IPS-11a (cell line): ENCODE measurements around the gene KDR.

Source experiments
- H3K4me3 ChIP-seq: one replicate; pipeline ENCODE4 v1.5.1; 2013; ENCODE audit warnings: low read depth, low read length, control low read depth

KDR gene

DNA sequence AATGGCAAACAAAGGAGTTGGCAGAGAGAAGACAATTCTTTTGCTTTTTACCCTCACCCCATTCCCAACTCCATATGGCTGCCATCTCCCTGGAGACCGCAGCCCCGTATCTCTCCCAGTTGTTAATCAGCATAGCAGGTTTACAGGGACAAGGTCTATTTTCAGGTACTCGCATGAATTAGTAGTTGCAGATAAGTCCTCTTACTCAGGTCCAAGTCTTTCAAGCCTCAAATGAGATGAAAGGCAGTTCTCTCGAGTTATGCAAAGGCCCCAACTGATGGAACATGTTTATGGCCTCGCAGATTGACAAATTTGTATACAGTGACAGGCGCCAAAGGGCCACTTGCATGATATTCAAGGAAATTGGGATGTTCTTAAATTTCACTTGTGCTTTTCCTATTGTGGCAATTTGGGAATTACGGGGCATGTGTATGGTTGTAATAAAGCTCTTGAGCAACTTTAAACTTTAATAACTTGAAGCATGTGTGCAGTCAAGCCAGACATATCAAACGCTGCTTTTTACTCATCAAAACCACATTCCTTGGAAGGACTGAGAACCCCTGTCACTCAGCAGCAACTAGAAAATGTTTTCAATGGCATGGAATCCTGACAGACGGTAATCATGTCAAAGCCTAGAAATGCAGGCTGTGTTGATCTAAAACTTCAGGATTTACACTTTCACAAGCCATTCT is 45.1 kb downstream of the KDR start:
- H3K4me3 ChIP-seq, result no peak overlapping the region

DNA sequence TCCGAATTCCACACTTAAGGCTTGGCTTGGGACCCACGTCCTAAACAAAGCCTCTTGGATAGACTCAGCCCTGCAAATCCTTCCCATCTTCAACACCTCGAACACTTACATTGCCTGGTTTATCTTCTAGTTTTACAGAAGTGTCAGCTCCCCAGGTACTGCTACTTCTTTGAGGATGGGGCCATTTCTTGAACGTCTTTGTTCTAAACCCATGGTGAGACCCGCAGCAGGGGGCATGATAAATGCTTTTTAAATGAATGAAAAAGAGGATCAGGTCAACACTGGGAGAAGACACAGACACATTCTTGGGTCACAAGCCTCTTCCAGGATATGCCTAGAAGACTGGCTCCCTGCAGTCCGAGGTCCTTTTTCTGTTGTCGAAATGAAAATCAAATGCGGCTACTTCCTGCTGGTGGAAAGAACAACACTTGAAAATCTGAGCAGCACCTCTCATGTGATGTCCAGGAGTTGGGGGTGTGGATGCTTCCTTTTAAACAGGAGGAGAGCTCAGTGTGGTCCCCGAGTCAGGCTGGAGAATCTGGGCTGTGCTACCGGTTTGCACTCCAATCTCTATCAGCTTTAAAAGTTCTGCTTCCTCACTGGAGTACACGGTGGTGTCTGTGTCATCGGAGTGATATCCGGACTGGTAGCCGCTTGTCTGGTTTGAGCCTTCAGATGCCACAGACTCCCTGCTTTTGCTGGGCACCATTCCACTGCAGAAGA is 45.8 kb downstream of the KDR start:
- H3K4me3 ChIP-seq, result no peak overlapping the region

DNA sequence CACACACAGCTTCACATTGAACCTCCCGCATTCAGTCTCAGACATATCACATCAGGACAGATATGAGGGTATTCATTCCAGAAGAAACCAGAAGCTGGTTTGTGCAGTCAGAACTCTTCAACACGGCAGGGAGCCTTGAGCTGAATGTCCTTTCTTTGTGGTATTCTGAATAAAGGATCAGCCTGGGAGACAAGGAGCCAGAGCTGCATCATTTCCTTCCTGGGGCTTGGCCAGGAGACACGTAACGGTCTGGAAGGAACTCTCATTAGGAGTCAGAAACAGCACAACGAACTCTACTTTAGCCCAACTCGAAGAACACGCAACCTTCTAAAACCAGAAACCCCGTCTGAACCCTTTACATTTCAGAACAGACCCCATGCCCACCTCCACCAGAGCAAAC is 46.4 kb downstream of the KDR start:
- no peak overlapping the region for H3K4me3 ChIP-seq

DNA sequence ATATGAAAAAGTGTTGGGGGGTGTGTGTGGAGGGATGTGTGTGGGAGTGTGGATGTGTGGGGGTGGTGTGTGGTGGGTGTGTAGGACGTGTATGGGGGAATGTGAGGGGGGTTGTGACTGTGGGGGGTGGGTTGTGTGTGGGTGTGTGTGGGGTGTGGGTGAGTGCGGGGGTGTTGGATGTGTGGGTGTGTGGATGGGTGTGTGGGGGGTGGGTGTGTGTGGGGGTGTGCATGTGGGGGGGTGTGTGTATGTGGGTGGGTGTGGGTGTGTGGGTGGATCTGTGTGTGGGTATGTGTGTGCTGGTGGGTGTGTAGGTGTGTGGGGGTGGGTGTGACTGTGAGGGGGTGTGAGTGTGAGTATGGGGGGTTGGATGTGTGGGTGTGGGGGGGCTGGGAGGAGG is 47.8 kb downstream of the KDR start:
- H3K4me3 ChIP-seq, result no peak overlapping the region

DNA sequence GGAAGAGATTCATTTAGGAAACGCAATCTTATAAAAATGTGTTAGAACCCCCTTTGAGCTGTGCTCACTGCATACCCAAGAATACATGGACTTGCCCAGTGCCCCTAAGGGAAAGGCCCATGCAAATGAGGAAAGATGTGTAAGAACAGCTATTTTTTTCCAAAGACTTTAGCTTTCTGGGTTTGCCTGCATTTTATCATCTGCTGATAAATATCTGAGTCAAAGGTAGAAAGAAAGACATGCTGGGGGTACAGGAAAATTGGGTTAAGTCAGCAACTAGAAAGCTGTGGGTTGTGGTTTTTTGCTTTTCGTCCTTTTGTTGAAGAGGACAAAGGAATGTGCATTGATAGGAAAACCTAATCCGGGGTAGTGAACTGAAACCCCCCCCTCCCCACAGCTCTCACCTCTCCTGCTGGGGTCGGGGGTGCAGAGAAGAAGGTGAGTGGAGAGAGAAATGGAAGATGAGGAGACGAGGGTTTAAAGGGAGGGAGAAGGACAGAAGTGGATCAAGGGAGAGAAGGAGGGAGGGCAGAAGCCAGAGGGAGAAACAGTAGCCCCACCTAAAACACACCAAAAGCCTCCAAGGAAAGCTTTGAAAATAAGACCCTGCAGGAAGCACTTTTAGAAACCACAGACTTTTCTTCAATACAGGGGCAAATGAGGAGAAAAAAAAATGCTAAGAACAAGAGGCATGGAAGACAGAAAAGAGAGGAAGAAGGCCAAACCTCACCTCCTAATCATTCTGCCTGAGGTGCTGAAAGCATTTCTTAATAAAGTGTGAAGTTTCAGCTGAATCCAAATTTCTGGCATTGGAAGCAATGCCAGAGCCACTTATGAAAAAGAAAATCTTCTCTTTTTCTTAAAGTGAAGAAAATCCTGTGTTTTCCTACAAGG is 49.3 kb downstream of the KDR start:
- H3K4me3 ChIP-seq, result no peak overlapping the region

DNA sequence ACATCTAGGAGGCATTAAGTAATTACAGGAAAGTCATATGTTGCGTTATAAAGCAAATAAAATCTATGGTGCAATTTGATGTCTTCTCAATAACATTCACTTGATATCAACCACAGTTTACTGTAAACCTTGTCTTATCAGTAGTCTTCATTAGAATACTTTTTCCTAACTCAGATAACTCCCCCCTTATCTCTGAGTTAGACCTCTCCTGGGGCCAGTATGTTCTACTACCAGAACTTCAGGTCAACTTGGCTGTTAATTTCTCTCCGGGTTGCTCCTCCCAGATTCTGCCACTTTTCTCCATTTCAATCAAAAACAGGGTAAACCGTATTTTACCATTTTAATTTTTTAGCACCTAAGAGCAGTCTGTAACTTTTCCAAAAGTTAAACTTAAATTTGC is 50.0 kb downstream of the KDR start:
- H3K4me3 ChIP-seq, result no peak overlapping the region

DNA sequence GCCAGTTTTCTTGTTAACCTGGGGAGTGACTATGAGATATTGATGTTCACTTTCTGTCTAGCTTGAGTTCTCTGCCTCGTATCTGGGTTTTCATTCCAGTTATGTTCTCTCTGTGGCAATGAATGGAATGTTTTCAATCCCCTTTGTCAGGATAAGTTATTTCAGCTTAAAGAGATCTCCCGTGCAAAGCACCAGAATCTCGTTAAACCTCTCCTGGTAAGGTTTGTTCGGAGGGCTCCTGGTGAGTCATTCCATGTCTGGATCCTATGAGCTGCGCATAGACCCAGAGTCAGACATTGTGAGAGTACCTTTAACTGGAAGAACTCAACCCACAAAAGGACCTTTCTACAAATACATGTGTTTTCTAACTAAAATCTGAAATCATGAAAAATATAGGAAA is 51.0 kb downstream of the KDR start:
- no peak overlapping the region for H3K4me3 ChIP-seq

DNA sequence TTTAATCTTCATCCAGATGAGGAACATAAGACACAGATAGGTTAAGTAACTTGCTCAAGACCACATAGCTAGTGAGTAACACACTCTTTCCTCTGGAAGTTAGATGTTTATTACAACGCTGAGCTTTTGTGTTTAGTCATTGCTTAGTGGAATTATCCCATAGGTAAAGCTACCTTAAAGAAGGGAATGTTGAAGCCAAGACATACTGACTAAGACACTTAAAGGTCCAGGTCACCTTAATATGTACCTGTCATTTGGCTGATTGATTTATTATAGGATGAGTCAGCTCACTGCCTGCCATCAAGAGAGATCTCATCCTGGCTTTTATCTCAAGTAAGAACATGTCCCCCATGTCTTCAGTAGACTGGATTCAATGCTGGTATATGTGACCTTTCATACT is 53.4 kb downstream of the KDR start:
- H3K4me3 ChIP-seq, result no peak overlapping the region

DNA sequence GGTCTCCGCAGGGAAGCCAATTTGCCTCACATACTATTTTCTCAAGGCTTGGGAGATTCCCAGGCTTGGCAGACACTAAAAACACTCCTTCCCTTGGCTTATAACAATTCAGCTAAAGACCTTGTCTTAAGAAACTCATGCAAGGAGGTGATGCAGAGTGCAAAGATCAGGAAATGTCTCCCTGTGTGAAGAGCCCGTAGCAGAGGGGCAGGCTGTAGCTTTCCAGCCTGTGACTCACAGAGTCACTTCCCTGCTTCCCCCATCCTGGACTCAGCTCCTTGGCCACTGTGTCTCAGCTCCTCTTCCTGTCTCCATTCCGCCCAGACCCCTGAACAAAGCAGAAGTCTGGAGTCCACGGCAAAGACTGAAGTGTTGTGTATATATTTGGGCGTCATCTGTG is 56.1 kb downstream of the KDR start:
- no peak overlapping the region for H3K4me3 ChIP-seq

DNA sequence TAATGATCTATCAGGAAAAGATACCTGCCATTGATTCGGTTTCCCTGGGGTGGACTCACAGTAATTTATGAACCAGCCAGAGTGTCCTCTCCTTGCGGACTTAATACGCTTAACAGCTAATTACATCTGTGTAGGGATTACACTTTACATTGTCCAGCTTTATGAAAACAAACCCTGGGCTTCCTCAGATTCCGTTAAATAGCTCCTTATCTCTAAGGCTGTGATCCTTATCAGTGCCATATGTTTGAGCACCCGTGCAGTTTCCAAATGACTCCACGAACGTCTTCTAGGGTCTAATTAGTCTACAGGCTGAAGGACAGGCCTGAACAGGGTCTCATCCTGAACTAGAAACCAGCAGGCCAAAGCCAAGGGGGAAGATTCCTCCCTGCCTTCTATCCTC is 56.9 kb downstream of the KDR start:
- no peak overlapping the region for H3K4me3 ChIP-seq

DNA sequence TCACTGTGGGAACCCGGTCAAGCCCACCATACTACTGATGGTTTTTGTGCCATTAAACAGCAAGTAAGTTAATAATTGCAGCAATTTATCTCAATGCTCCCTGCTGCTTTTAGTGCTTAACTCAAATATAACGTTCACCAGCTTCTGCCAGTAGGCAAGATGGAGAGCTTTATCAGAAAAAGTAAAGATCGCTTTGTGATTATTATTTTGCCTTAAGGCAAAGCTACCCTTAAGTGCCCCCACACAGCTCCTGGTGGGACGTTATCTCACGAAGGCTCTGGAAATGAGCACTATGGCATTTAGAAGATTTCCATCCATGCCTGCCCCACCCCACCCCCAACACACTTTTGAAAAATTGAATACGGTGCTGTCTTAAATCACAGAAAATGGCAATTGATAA is 59.4 kb downstream of the KDR start:
- no peak overlapping the region for H3K4me3 ChIP-seq

DNA sequence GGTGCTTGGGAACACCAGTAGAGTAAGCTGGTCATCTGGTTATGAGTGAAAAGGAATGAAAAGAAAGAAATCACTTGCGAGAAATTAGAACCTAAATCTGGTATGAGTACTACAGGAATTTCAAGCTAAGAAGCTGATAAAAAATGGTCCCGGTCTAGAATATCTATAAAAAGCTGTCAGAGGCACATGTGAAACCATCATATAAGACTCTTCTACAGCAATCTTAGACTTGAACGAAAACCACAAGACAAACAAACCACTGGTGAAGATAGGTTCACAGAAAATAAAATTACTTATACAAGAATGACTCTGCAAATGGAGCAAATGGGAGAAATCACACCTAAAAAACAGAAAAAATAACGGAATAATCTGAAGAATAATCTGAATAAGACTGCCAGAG is 69.9 kb downstream of the KDR start:
- no peak overlapping the region for H3K4me3 ChIP-seq

DNA sequence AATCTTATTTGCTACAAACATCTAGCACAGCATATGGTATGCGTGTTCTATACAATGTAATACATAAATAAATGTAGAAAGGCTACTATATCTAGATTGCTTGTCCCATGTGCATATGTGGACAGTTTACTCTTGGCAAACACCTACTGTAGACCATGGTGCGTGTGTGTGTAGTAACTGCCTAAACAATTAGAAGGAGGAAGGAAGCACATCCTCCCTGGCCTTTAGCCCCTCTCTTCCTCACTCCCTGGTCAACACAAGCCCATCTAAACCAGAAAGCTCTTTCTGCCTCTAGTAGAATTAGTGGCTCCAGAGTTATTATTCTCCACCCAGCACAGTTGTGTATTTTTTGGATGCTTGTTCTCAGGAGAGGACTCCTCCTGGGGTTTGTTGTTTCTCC is 73.9 kb downstream of the KDR start:
- no peak overlapping the region for H3K4me3 ChIP-seq

DNA sequence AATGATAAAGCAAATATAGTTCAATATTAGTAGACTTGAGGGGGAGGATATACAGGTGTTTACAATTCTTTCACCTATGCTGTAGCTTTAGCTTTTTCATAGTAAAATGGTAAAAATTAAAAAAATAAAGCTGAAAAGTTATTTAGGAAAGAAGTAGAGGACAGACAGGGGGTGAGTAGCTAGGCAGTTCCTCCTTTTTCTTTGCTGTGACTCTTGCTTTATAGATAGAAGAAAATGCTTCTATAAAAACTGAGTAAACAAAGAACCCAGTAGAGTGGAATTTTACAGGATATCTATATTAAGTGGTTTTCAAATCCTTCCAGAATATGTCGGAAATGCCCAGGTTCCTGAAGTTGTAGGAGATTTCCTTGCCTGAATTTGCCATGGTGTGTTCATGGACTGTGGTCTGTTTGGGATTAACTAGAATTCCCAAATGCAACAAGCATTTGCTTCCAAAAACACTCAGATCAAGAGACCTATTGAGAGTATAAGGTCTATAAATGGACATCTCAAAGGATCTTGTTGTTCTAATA is 74.9 kb downstream of the KDR start:
- no peak overlapping the region for H3K4me3 ChIP-seq

DNA sequence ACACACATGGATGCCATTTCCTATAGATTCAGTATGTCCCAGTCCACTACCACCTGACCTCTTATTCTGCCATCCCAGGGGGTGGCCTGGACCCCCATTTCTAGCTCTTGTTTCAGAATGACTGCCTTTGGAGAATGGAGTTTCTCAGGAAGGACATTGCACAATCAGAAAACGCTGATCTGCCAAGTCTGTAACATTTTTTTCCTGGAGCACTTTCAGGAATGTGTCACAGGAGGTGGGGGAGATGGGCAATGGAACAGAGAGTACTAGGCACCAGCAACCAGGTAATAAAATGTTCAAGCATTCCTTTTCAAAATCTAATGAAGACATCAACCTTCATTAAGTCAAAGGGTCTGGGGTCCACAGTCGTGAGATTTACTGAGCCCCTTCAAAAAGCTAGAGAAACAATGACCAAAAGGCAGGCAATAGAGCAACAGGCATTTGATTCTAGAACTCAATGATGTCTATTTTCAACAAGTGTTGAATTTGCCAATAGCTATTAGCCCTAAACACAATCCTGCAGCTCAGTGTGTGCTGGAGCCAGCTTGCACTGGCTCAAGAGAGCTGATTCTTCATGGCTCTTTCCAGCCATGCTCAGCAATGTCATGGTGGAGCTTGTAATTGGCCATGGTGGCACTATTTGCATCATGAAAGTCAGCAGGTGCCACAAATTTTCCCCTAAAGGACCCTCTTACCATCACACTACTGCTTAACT is 87.1 kb downstream of the KDR start:
- no peak overlapping the region for H3K4me3 ChIP-seq

DNA sequence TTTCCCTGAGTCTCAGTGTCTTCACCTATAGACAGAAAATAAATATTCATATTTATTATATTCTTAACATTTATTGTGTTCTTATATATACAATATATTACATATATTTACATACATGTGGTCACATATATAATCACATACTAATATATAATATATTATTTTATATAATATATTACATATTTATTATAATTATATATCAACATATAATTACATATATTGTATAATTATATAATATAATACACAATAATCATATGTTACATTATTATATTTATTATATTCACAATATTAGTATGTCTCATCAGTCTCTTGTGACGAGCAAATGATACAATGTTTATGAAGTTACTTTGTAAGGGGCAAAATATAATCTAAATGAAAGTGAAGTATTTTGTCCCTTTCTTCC is 87.7 kb downstream of the KDR start:
- H3K4me3 ChIP-seq, result no peak overlapping the region

DNA sequence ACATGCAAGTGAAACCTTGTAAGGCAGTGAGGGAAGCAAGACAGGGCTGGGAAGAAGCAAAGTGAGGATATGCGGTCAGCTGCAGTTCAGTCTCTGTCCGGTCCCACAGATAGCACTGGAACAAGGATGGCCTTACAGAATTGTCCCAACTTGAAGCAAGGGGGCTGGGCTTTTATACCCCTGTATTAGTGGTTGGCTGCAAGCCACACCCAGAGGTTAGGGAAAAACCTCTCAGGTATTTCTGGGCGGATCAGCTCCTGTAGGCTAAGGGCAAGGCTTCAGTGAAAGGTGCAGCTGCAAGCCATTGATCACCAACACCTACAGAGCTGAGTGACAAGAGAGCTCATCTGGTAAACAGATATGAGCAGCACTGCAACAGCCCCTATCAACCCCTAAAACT is 89.0 kb downstream of the KDR start:
- H3K4me3 ChIP-seq, result no peak overlapping the region

DNA sequence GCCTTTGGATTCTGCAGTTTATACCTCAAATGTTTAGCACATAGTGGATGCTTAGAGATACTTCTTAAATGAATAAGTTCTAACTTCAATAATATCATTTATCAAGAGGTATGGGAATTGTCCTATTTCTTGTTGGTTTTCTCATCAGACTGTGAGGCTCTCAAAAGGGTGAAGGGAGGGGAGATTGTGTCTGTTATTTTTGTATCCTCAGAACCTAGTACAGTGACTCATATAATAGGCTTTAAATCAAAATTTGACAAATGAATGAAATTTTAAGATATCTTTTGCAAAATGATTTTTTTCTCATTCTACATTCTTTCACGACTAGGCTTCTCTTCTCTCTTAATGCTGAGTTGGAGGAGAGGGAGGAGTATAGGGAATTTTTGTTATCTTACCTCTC is 89.5 kb downstream of the KDR start:
- no peak overlapping the region for H3K4me3 ChIP-seq

DNA sequence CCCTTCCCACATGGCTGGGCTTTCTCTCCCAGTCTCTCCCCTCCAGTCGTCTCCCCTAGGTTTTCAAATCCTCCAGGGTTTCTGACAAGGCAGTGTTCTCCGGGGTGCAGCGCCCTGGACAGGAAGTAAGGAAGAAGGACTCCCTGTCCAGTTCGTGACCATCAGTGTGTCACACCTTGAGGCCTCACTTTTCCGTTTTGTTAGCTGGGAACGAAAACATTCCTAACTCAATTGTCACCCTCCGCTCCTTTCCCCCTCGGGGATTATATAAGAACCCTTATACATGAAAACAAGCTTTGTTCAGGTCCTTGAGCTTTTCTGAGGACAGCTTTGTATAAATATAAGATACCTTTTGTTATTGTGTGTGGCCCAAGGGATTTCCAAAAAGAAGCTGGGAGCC is 92.1 kb downstream of the KDR start:
- H3K4me3 ChIP-seq, result no peak overlapping the region

DNA sequence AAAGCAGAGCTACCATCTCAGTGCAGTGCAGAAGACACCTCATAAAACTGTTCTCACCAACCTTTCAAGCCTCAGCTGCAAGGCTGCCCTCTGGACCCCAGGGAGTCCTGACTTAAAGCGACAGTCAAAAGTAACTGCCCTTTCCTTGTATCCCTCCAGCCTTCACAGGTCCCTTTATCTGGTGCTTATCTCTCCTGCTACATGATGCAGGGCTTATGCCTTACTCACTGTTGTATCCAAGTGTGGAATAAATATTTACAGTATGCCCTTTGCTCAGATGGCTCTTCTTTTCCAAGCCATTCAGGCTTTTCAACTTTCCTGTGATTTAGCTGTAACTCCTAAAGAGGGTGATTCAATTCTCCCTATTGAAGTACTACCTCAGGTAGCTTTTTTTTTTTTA is 92.6 kb downstream of the KDR start:
- H3K4me3 ChIP-seq, result no peak overlapping the region

DNA sequence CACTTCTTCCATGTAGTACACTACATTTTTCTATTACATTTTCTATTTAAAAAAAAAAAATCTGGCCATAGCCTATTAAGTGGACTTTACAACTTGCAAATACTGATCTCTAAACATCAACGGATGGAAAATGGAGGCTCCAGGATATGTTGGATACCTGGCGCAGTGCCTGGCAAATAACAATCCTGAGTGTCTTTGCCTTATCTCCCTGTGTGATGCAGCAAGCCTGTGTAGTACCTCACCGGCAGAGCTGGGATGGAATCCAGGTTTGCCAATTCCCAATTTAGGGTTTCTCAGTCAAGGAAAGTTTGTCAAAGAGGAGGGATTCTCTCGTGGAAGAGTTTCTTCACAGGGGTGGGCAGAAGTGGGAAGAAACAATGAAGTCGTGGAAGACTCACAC is 93.2 kb downstream of the KDR start:
- no peak overlapping the region for H3K4me3 ChIP-seq
